H1 (cell line): Measurements from ENCODE around the gene RNF128. TPM values are rescaled to one million over a fixed set of nuclear protein-coding genes. Genes with fewer than 3 reads are reported as not detected.

Source experiments
- CTCF ChIA-PET: fragments of 300-600 bp; sonication (Branson Sonifier 250); formaldehyde crosslinking; loops from one replicate; lab custom pipeline; 2021; ENCODE audit not compliant: partially characterized antibody; lab: Charles Lee
- POLR2A ChIA-PET: fragments of 300-600 bp; sonication (Branson Sonifier 250); formaldehyde crosslinking; loops from one replicate; lab custom pipeline; 2021; ENCODE audit warnings: inconsistent platforms; ENCODE audit not compliant: partially characterized antibody; lab: Charles Lee
- DNase-seq, 2 experiments: peaks; one replicate each; pipeline versions ENCODE4 v3.0.0 to v3.0.0-alpha.2; 2010 to 2022; ENCODE audit warnings: low spot score in 2 of 2, low read depth in 1 of 2, mixed read lengths in 1 of 2
- FAIRE-seq: peaks from 2 replicates; lab custom pipeline; 2011; peaks lifted over from hg19 to GRCh38; lab: Jason Lieb, UNC
- H2AFZ ChIP-seq: 2 replicates; pipeline ENCODE4 v1.8.1; 2012; ENCODE audit warnings: low read length, inconsistent platforms
- H2AK5ac ChIP-seq: 2 replicates; pipeline ENCODE4 v1.6.1; 2013; ENCODE audit warnings: low read depth, low read length
- H2BK120ac ChIP-seq: replicated peaks from 2 replicates; pipeline ENCODE3; 2013; ENCODE audit warnings: low read depth, low read length, inconsistent platforms
- H2BK12ac ChIP-seq: 2 replicates; pipeline ENCODE4 v1.6.1; 2013; ENCODE audit warnings: low read depth, low read length
- H2BK15ac ChIP-seq: 2 replicates; pipeline ENCODE4 v1.6.1; 2013; ENCODE audit warnings: low read length
- H2BK20ac ChIP-seq: 2 replicates; pipeline ENCODE4 v1.6.1; 2013; ENCODE audit warnings: low read length
- H2BK5ac ChIP-seq: 2 replicates; pipeline ENCODE4 v1.6.1; 2013; ENCODE audit warnings: low read depth, low read length
- H3K14ac ChIP-seq: 2 replicates; pipeline ENCODE4 v1.6.1; 2013; ENCODE audit warnings: inconsistent platforms; ENCODE audit not compliant: insufficient read length
- H3K18ac ChIP-seq: 2 replicates; pipeline ENCODE4 v1.6.1; 2013; ENCODE audit warnings: low read length; ENCODE audit errors: extremely low read depth
- H3K23ac ChIP-seq: 2 replicates; pipeline ENCODE4 v1.6.1; 2013; ENCODE audit warnings: inconsistent platforms; ENCODE audit not compliant: insufficient read length
- H3K23me2 ChIP-seq: 2 replicates; pipeline ENCODE4 v1.6.1; 2013; ENCODE audit warnings: low read depth, low read length
- H3K27ac ChIP-seq: 2 replicates; pipeline ENCODE4 v1.6.1; 2011; ENCODE audit warnings: low read depth, low read length, inconsistent platforms
- H3K27me3 ChIP-seq, 4 experiments: replicated peaks in 1 of 4; 1 replicate in 1 of 4; 2 replicates in 3 of 4; pipeline versions ENCODE4 v1.6.1 to v1.8.1; 2011 to 2013; ENCODE audit warnings: low read length in 3 of 4, mild to moderate bottlenecking in 3 of 4, inconsistent platforms in 2 of 4, mixed read lengths in 2 of 4, moderate library complexity in 1 of 4; ENCODE audit not compliant: control insufficient read depth in 3 of 4, insufficient read depth in 3 of 4; ENCODE audit errors: extremely low read depth in 1 of 4
- H3K36me3 ChIP-seq, 4 experiments: 2 replicates each; pipeline versions ENCODE4 v1.6.1 to v1.8.1; 2011 to 2013; ENCODE audit warnings: mild to moderate bottlenecking in 4 of 4, low read length in 3 of 4, moderate library complexity in 2 of 4, control low read depth in 1 of 4, inconsistent platforms in 1 of 4; ENCODE audit not compliant: insufficient read depth in 4 of 4, control insufficient read depth in 2 of 4
- H3K4ac ChIP-seq: replicated peaks from 2 replicates; pipeline ENCODE3; 2013; ENCODE audit warnings: low read length, low read depth, mixed read lengths, inconsistent platforms; ENCODE audit not compliant: insufficient read length
- H3K4me1 ChIP-seq, 4 experiments: replicated peaks in 1 of 4; 1 replicate in 1 of 4; 2 replicates in 3 of 4; pipeline versions ENCODE4 v1.6.1 to v1.8.1; 2011 to 2013; ENCODE audit warnings: low read length in 3 of 4, inconsistent platforms in 2 of 4, mixed read lengths in 1 of 4; ENCODE audit not compliant: insufficient read depth in 4 of 4, control insufficient read depth in 3 of 4
- H3K4me2 ChIP-seq, 2 experiments: 2 replicates each; pipeline versions ENCODE4 v1.6.1 to v1.8.1; 2011 to 2013; ENCODE audit warnings: low read depth in 2 of 2, low read length in 2 of 2, control low read depth in 1 of 2, inconsistent platforms in 1 of 2, mild to moderate bottlenecking in 1 of 2; ENCODE audit not compliant: insufficient read depth in 1 of 2
- H3K4me3 ChIP-seq, 4 experiments: fragments of 200-600, 300-600 bp in 1 of 4; sonication (generic), shearing (Covaris generic), sonication (Bioruptor Twin) in 1 of 4; 2 replicates each; pipeline versions ENCODE4 v1.5.1 to v1.8.1; 2011 to 2016; ENCODE audit warnings: low read length in 4 of 4, low read depth in 3 of 4, control low read depth in 2 of 4, inconsistent platforms in 2 of 4, mild to moderate bottlenecking in 2 of 4, mixed read lengths in 1 of 4, moderate library complexity in 1 of 4; ENCODE audit not compliant: insufficient read depth in 2 of 4; ENCODE audit errors: extremely low read depth in 1 of 4
- H3K56ac ChIP-seq: replicated peaks from 2 replicates; pipeline ENCODE3; 2013; ENCODE audit warnings: low read depth, mild to moderate bottlenecking, mixed read lengths, low read length, inconsistent platforms; ENCODE audit not compliant: insufficient read length
- H3K79me1 ChIP-seq: 2 replicates; pipeline ENCODE4 v1.6.1; 2013; ENCODE audit warnings: low read depth, low read length, control low read depth
- H3K79me2 ChIP-seq, 2 experiments: 2 replicates each; pipeline versions ENCODE4 v1.6.1 to v1.8.1; 2012 to 2013; ENCODE audit warnings: low read length in 2 of 2, mild to moderate bottlenecking in 2 of 2, inconsistent platforms in 1 of 2; ENCODE audit not compliant: insufficient read depth in 2 of 2, control insufficient read depth in 1 of 2
- H3K9ac ChIP-seq, 4 experiments: replicated peaks in 1 of 4; 1 replicate in 1 of 4; 2 replicates in 3 of 4; pipeline versions ENCODE4 v1.6.1 to v1.8.1; 2011 to 2013; ENCODE audit warnings: low read depth in 3 of 4, low read length in 3 of 4, control low read depth in 2 of 4, mild to moderate bottlenecking in 2 of 4, moderate library complexity in 2 of 4, inconsistent platforms in 1 of 4; ENCODE audit errors: extremely low read depth in 1 of 4
- H3K9me3 ChIP-seq, 2 experiments: 2 replicates each; pipeline versions ENCODE4 v1.6.1 to v1.8.1; 2012 to 2013; ENCODE audit warnings: mild to moderate bottlenecking in 2 of 2, moderate library complexity in 2 of 2, control low read depth in 1 of 2, inconsistent platforms in 1 of 2, low read depth in 1 of 2, low read length in 1 of 2, mixed read lengths in 1 of 2; ENCODE audit not compliant: insufficient read depth in 2 of 2
- H4K20me1 ChIP-seq, 2 experiments: replicated peaks in 1 of 2; 2 replicates each; pipeline versions ENCODE3 to v1.8.1; 2011 to 2013; ENCODE audit warnings: inconsistent platforms in 2 of 2, low read length in 2 of 2, mild to moderate bottlenecking in 1 of 2; ENCODE audit not compliant: insufficient read depth in 2 of 2, control insufficient read depth in 1 of 2
- H4K5ac ChIP-seq: 2 replicates; pipeline ENCODE4 v1.6.1; 2013; ENCODE audit warnings: low read length, low read depth, mixed read lengths, inconsistent platforms; ENCODE audit not compliant: insufficient read length
- H4K8ac ChIP-seq: 2 replicates; pipeline ENCODE4 v1.8.0; 2013; ENCODE audit warnings: mild to moderate bottlenecking, moderate library complexity, low read length, inconsistent platforms; ENCODE audit not compliant: insufficient read depth; ENCODE audit errors: extremely low read depth
- H4K91ac ChIP-seq: replicated peaks from 2 replicates; pipeline ENCODE3; 2013; ENCODE audit warnings: low read length, mixed read lengths, inconsistent platforms; ENCODE audit not compliant: insufficient read length
- EGR1 ChIP-seq: IDR thresholded peaks from 2 replicates; pipeline ENCODE4 v1.6.1; 2011; ENCODE audit warnings: low read depth, low read length, borderline replicate concordance
- WGBS, 2 experiments: shearing (Covaris generic) in 1 of 2; methylation state at CpG; one replicate each; pipeline versions ENCODE4 v1.1.6 to v1.1.7; 2013 to 2015; ENCODE audit warnings: low lambda C conversion rate in 2 of 2, mixed read lengths in 2 of 2, inconsistent platforms in 1 of 2, low coverage in 1 of 2, missing lambda C conversion rate in 1 of 2; ENCODE audit not compliant: insufficient replicate concordance in 2 of 2, insufficient coverage in 1 of 2, insufficient read length in 1 of 2; ENCODE audit errors: extremely low coverage in 1 of 2, missing lambda C conversion rate in 1 of 2; 5-methylcytosine and 5-hydroxymethylcytosine counted together
- polyA plus RNA-seq, 7 experiments: library from polyadenylated mRNA; depleted of rRNA in 3 of 7; stranded (reverse) in 5 of 7; unstranded in 2 of 7; fragments of >200 nt in 5 of 7; fragments of 200-250 nt in 2 of 7; gene quantifications; 1 replicate in 5 of 7; 2 replicates in 1 of 7; 4 replicates in 1 of 7; pipeline versions ENCODE4 v1.2.1 to v1.2.3, GENCODE V29; 2011 to 2013; ENCODE audit warnings: missing spikeins in 2 of 7, mixed read lengths in 2 of 7
- total RNA-seq: library from RNA; stranded (reverse); fragmentation: NEBNext Ultra II Directional; extraction: Animal tissue kit (Norgen Biotek cat#: 25700); gene quantifications from 2 replicates; pipeline ENCODE4 v1.2.1, GENCODE V29; 2021

Gene RNF128
- total and polyA plus RNA-seq, 2 of the 8 experiments (the other 6 are each of a cell fraction or from before 2014, with no cell fraction given) = 0.74 to 2.0 TPM

- Histone ChIP-seq H3K4me3 (no peak overlapping the region), H3K36me3 (no peaks in the 10 kb centered on the region), H2BK20ac (no peak overlapping the region), H2BK15ac (no peak overlapping the region), H3K56ac (no peak overlapping the region), H3K18ac (no peak overlapping the region), H3K4me2 (no peak overlapping the region), H3K27ac (no peak overlapping the region), H4K5ac (no peak overlapping the region), H3K9ac (no peak overlapping the region), H3K23ac (no peak overlapping the region), H3K9me3 (no peaks in the 10 kb centered on the region), H3K14ac (no peak overlapping the region), H3K23me2 (peaks cover 12% of the 10 kb centered on the region; the same call in 1 of the 2 replicates), H3K4me1 (peaks cover 0 to 2% (median 0%) of the 10 kb centered on the region in 4 experiments; a peak in 1 of 7 replicates), H3K79me2 (no peaks in the 10 kb centered on the region), H4K20me1 (no peaks in the 10 kb centered on the region), H3K27me3 (peaks cover 1 to 19% (median 10%) of the 10 kb centered on the region in 4 experiments; a peak in 6 of 7 replicates), H4K8ac (no peak overlapping the region), H3K4ac (no peak overlapping the region), H2BK120ac (no peak overlapping the region), H2AFZ (no peak overlapping the region), H2BK5ac (no peak overlapping the region), H4K91ac (no peak overlapping the region), H2AK5ac (no peak overlapping the region), H2BK12ac (no peak overlapping the region), H3K79me1 (no peaks in the 10 kb centered on the region)
- WGBS, 2 experiments = 86% methylated on average over 4 of the region's 4 CpGs; no CpG with 5 or more reads in 1 of the 2 experiments
- CTCF ChIA-PET = no interaction called here
- FAIRE-seq (no peak), DNase-seq (no peak)
- no peak for TF ChIP-seq EGR1
- POLR2A ChIA-PET = no interaction called here
Observed at GRCh38 chrX:106730401-106730800, 3.9 kb downstream of the RNF128 start.
